ENCODE results near the gene RAB1B. TPM values are rescaled to one million over a fixed set of nuclear protein-coding genes. Genes with fewer than 3 reads are reported as not detected.

The RAB1B gene
- total and polyA plus RNA-seq, 4 donors: 78.6 to 203 (median 168) TPM

DNA sequence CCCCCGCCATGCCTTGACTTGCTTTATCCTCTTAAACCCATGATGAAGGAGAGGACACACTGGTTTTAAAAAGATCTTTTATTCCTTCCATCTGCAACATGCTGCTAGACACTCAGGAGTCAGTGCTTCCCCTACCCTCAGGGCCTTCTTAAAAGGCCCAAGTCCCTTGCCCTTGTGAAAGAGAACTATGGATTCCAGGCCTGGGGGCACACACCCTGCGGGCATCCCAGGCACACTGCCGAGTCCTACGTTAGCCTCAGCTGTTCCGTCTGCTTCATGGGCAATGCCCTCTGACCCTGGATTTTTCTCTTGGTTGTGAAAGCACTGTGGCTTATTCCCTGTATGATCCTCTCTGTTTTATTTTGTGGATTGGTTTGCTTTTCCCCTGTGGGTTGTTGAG is 35.1 kb upstream of the RAB1B start:
- ATAC-seq (ENCODE audit: insufficient read depth, low FRiP score) (no peak), DNase-seq (no peak)
- TF ChIP-seq, protein P1, sequence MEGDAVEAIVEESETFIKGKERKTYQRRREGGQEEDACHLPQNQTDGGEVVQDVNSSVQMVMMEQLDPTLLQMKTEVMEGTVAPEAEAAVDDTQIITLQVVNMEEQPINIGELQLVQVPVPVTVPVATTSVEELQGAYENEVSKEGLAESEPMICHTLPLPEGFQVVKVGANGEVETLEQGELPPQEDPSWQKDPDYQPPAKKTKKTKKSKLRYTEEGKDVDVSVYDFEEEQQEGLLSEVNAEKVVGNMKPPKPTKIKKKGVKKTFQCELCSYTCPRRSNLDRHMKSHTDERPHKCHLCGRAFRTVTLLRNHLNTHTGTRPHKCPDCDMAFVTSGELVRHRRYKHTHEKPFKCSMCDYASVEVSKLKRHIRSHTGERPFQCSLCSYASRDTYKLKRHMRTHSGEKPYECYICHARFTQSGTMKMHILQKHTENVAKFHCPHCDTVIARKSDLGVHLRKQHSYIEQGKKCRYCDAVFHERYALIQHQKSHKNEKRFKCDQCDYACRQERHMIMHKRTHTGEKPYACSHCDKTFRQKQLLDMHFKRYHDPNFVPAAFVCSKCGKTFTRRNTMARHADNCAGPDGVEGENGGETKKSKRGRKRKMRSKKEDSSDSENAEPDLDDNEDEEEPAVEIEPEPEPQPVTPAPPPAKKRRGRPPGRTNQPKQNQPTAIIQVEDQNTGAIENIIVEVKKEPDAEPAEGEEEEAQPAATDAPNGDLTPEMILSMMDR (IDR thresholded peaks at IDR 0.05; ENCODE audit: control extremely low read depth, extremely low read depth): no peak
- H3K4me3 ChIP-seq: no peak overlapping the region
- H3K4me1 ChIP-seq (ENCODE audit: control insufficient read depth in 5 of 5, insufficient read depth in 5 of 5, low read length in 5 of 5): no peaks in the 10 kb centered on the region
- H3K27ac ChIP-seq (ENCODE audit: low read depth in 1 of 2, low read length in 1 of 2): no peak overlapping the region
- WGBS, 2 donors: 96 to 98% methylated on average over 5 of the region's 5 CpGs
- H3K36me3 ChIP-seq (ENCODE audit: control insufficient read depth in 4 of 4, insufficient read depth in 4 of 4, low read length in 4 of 4): peaks cover 12 to 63% (median 20%) of the 10 kb centered on the region in 4 donors
- H3K27me3 ChIP-seq (ENCODE audit: control insufficient read depth in 3 of 3, insufficient read depth in 3 of 3, low read length in 2 of 3): no peaks in the 10 kb centered on the region
- no peaks in the 10 kb centered on the region for H3K9me3 ChIP-seq (ENCODE audit: control insufficient read depth in 4 of 4, insufficient read depth in 3 of 4, low read length in 3 of 4)
- no peak overlapping the region for H3K9ac ChIP-seq (ENCODE audit: insufficient read depth in 1 of 2, low read length in 2 of 2)

DNA sequence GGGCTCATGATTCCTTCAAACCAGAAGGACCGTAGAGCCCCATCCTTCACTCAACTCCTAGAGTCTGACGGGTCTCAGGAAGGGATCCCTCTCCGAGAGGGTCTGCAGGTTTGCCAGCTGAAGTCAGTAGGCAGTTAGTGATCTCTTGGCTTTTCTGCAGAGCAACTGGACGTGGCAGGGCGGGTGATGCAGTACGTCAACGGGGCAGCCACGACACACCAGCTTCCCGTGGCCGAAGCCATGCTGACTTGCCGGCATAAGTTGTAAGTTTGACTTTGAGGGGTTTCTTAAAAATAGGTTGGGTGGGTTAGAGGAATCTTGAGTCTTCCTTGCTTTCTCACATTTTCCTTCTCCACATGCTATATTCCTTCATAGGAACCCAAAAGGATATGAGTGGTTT is 33.3 kb upstream of the RAB1B start:
- 95 to 96% methylated on average over 11 of the region's 11 CpGs for WGBS, 2 donors
- peaks cover 17 to 77% (median 28%) of the 10 kb centered on the region in 4 donors for H3K36me3 ChIP-seq (ENCODE audit: control insufficient read depth in 4 of 4, insufficient read depth in 4 of 4, low read length in 4 of 4)
- no peaks in the 10 kb centered on the region for H3K4me1 ChIP-seq (ENCODE audit: control insufficient read depth in 5 of 5, insufficient read depth in 5 of 5, low read length in 5 of 5)
- H3K4me3 ChIP-seq: no peak overlapping the region
- DNase-seq (no peak), ATAC-seq (ENCODE audit: insufficient read depth, low FRiP score) (no peak)
- no peak overlapping the region for H3K9ac ChIP-seq (ENCODE audit: insufficient read depth in 1 of 2, low read length in 2 of 2)
- TF ChIP-seq, protein P1 (IDR thresholded peaks at IDR 0.05; ENCODE audit: control extremely low read depth, extremely low read depth): no peak
- H3K27me3 ChIP-seq (ENCODE audit: control insufficient read depth in 3 of 3, insufficient read depth in 3 of 3, low read length in 2 of 3): no peaks in the 10 kb centered on the region
- H3K9me3 ChIP-seq (ENCODE audit: control insufficient read depth in 4 of 4, insufficient read depth in 3 of 4, low read length in 3 of 4): no peaks in the 10 kb centered on the region
- no peak overlapping the region for H3K27ac ChIP-seq (ENCODE audit: low read depth in 1 of 2, low read length in 1 of 2)

DNA sequence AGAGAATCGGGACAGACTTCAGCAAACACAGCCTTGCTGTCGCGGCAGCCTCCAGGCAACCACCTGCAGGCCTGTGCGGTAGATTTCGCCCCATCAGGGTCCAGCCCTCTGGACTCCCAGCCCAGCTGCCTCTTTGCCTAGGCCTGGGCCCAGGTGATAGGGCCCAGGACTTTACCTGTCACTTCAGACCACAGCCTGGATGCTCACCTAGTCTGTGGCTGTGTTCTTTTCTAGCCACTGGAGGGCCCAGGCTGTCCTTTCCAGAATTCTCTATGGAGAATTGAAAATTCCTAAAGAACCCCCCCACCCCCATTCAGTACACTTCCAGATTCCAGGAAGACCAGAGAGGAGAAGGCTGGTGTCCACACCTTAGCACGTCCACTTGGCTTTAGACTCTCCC is 30.6 kb upstream of the RAB1B start:
- WGBS, 2 donors: 93 to 95% methylated on average over 6 of the region's 6 CpGs
- no peaks in the 10 kb centered on the region for H3K9me3 ChIP-seq (ENCODE audit: control insufficient read depth in 4 of 4, insufficient read depth in 3 of 4, low read length in 3 of 4)
- TF ChIP-seq, protein P1 (IDR thresholded peaks at IDR 0.05; ENCODE audit: control extremely low read depth, extremely low read depth): no peak
- peaks cover 10 to 74% (median 30%) of the 10 kb centered on the region in 4 donors for H3K36me3 ChIP-seq (ENCODE audit: control insufficient read depth in 4 of 4, insufficient read depth in 4 of 4, low read length in 4 of 4)
- H3K4me1 ChIP-seq (ENCODE audit: control insufficient read depth in 5 of 5, insufficient read depth in 5 of 5, low read length in 5 of 5): no peaks in the 10 kb centered on the region
- no peak overlapping the region for H3K9ac ChIP-seq (ENCODE audit: insufficient read depth in 1 of 2, low read length in 2 of 2)
- no peak overlapping the region for H3K27ac ChIP-seq (ENCODE audit: low read depth in 1 of 2, low read length in 1 of 2)
- DNase-seq (no peak), ATAC-seq (ENCODE audit: insufficient read depth, low FRiP score) (no peak)
- no peaks in the 10 kb centered on the region for H3K27me3 ChIP-seq (ENCODE audit: control insufficient read depth in 3 of 3, insufficient read depth in 3 of 3, low read length in 2 of 3)
- H3K4me3 ChIP-seq: no peak overlapping the region

DNA sequence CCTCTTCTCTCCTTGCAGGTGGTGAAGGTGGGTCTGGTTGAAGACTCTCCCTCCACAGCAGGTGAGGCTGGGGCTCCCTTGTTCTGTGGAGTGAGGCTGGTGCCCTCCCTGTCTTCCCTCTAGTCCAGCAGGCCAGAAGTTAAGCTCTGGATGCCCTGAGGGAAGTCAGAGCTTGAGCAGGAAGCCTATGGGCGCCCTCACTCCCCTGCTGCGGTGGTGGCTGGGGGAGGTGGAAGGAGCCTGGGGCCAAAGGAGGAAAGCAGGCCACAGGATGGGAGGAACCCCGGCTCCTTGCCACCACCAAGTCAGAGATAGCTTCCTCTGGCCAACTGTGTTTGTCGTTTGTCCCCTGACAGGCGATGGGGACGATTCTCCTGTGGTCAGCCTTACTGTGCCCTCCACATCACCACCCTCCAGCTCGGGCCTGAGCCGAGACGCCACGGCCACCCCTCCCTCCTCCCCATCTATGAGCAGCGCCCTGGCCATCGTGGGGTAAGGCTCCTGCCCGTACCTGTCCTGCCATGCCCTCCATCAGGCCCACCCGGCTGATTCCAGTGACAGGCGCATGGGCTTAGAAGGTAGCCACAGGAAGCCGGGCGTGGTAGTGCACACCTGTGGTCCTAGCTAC is 29.5 kb upstream of the RAB1B start:
- Histone ChIP-seq H3K27me3 (ENCODE audit: control insufficient read depth in 3 of 3, insufficient read depth in 3 of 3, low read length in 2 of 3) (no peaks in the 10 kb centered on the region), H3K36me3 (ENCODE audit: control insufficient read depth in 4 of 4, insufficient read depth in 4 of 4, low read length in 4 of 4) (peaks cover 7 to 74% (median 25%) of the 10 kb centered on the region in 4 donors), H3K4me1 (ENCODE audit: control insufficient read depth in 5 of 5, insufficient read depth in 5 of 5, low read length in 5 of 5) (no peaks in the 10 kb centered on the region), H3K27ac (ENCODE audit: low read depth in 1 of 2, low read length in 1 of 2) (no peak overlapping the region), H3K4me3 (no peak overlapping the region), H3K9ac (ENCODE audit: insufficient read depth in 1 of 2, low read length in 2 of 2) (no peak overlapping the region), H3K9me3 (ENCODE audit: control insufficient read depth in 4 of 4, insufficient read depth in 3 of 4, low read length in 3 of 4) (no peaks in the 10 kb centered on the region)
- TF ChIP-seq, protein P1 (IDR thresholded peaks at IDR 0.05; ENCODE audit: control extremely low read depth, extremely low read depth): no peak
- DNase-seq (no peak), ATAC-seq (ENCODE audit: insufficient read depth, low FRiP score) (no peak)
- WGBS, 2 donors: 90 to 94% methylated on average over 17 of the region's 17 CpGs
